ENCODE results near the gene CTAGE4.
"Not testable (repeated sequence)": the region's sequence is repeated elsewhere in the genome, so short reads cannot be mapped to it uniquely, and the experiment has no call there.

The CTAGE4 gene, protein sequence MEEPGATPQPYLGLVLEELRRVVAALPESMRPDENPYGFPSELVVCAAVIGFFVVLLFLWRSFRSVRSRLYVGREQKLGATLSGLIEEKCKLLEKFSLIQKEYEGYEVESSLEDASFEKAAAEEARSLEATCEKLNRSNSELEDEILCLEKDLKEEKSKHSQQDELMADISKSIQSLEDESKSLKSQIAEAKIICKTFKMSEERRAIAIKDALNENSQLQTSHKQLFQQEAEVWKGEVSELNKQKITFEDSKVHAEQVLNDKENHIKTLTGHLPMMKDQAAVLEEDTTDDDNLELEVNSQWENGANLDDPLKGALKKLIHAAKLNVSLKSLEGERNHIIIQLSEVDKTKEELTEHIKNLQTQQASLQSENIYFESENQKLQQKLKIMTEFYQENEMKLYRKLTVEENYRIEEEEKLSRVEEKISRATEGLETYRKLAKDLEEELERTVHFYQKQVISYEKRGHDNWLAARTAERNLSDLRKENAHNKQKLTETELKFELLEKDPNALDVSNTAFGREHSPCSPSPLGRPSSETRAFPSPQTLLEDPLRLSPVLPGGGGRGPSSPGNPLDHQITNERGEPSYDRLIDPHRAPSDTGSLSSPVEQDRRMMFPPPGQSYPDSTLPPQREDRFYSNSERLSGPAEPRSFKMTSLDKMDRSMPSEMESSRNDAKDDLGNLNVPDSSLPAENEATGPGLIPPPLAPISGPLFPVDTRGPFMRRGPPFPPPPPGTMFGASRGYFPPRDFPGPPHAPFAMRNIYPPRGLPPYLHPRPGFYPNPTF

DNA sequence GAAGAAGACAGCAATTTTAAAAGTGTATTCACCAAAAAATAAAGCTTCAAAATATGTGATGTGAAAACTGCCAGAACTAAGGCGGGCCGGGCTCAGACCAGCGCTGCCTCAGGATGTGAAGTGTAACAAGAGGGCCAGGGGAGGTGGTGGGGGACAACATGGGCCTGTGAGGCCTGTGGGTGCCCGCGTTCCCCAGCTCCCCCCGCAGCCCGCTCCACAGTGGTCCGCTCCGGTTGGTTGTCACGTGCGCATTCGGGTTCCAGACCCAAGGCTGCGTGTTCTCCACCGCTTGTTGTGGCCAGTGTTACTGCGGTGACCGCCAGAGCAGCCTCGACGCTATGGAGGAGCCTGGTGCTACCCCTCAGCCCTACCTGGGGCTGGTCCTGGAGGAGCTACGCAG lies at the start of gene CTAGE4:
CTAGE4 (plus strand) TSS at position 301 of the 400 bp plus-strand sequence; CDS start at position 339, 38 bp downstream.
- H3K27me3 Mint-ChIP-seq; intact Hi-C loops (cut with micrococcal nuclease); H3K4me3 Mint-ChIP-seq; H3K9me3 Mint-ChIP-seq; H3K36me3 Mint-ChIP-seq (ENCODE audit: low read depth); H3K27ac Mint-ChIP-seq; H3K4me1 Mint-ChIP-seq (ENCODE audit: low read depth): not testable (repeated sequence)

DNA sequence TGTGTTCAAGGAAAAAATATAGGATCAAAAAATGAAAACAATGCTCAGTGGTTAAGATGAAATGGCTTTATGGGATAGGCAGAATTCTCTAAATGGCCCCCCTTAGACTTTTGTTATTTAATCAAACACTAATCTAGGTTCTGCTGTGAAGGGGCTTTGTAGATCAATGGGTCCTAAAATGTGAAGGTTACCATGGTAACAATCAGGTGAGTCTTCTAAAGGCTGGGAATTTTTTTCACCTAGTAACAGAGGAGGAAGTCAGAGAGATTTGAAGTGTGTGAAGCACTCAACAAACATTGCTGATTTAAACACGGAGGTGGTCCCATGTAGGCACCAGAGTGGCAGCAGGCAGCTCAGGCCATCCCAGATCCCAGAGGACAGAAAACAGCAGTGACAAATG lies 49.1 kb upstream of the CTAGE4 start:
- Mint-ChIP-seq H3K27me3 (no peaks in the 10 kb centered on the region), H3K36me3 (ENCODE audit: low read depth) (no peaks in the 10 kb centered on the region), H3K4me1 (ENCODE audit: low read depth) (no peaks in the 10 kb centered on the region), H3K4me3 (no peak overlapping the region), H3K9me3 (no peaks in the 10 kb centered on the region), H3K27ac (no peak overlapping the region)
- intact Hi-C loops (cut with micrococcal nuclease), result loop anchor here (5.0 kb wide), 1 partner anchor 258 kb away; no protein-coding TSS in a partner anchor

DNA sequence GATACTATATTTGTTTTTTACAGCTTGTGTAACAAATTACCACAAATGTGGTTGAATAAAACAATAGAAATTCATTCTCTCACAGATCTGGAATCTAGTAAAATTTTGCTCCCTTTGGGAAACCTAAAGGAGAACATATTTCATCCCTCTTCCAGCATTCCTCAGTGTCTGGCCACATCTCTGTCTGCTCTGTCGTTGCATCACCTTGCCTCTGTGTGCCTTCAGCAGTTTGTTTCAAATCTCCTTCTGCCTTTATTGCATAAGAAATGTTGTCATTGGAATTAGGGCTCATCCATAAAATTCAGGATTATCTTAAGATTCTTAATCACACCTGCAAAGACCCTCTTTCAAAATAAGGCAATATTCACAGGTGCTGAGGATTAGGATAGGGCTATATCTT lies 45.8 kb upstream of the CTAGE4 start:
- H3K27me3 Mint-ChIP-seq, result no peaks in the 10 kb centered on the region
- H3K36me3 Mint-ChIP-seq (ENCODE audit: low read depth), result no peaks in the 10 kb centered on the region
- H3K4me3 Mint-ChIP-seq, result no peak overlapping the region
- intact Hi-C loops (cut with micrococcal nuclease), result no loop called here
- H3K4me1 Mint-ChIP-seq (ENCODE audit: low read depth), result no peaks in the 10 kb centered on the region
- H3K9me3 Mint-ChIP-seq, result peaks cover 10% of the 10 kb centered on the region
- H3K27ac Mint-ChIP-seq, result no peak overlapping the region

DNA sequence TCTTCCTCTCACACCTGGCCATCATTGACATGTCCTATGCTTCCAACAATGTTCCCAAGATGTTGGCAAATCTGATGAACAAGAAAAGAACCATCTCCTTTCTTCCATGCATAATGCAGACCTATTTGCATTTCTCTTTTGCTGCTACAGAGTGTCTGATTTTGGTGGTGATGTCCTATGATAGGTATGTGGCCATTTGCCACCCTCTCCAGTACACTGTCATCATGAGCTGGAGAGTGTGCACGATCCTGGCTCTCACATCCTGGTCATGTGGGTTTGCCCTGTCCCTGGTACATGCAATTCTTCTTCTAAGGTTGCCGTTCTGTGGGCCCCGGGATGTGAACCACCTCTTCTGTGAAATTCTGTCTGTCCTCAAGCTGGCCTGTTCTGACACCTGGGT lies 41.1 kb upstream of the CTAGE4 start:
- H3K9me3 Mint-ChIP-seq, result peaks cover 24% of the 10 kb centered on the region
- no peaks in the 10 kb centered on the region for H3K27me3 Mint-ChIP-seq
- H3K4me3 Mint-ChIP-seq, result no peak overlapping the region
- no peaks in the 10 kb centered on the region for H3K36me3 Mint-ChIP-seq (ENCODE audit: low read depth)
- H3K27ac Mint-ChIP-seq, result no peak overlapping the region
- intact Hi-C loops (cut with micrococcal nuclease), result no loop called here
- no peaks in the 10 kb centered on the region for H3K4me1 Mint-ChIP-seq (ENCODE audit: low read depth)

DNA sequence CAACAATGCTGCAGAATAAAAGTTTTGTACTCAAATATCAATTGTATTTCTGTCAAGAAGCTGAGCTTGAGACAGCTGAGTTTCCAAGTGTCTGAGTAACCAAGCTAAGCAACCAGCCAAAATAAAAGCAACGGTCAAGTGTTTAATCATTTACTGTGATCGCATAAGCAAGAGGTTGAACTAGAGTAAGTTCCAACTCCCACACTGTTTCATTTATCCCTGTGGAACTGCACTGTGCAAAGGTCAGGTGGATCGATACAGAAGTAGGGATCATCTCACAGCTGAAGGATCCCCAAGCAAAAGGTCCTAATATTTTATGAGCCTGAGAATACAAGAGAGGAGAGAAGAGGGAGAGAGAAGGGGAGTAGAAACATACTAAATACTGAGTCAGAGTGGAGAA lies 38.8 kb upstream of the CTAGE4 start:
- Mint-ChIP-seq H3K27ac (no peak overlapping the region), H3K4me1 (ENCODE audit: low read depth) (no peaks in the 10 kb centered on the region), H3K9me3 (peaks cover 47% of the 10 kb centered on the region), H3K36me3 (ENCODE audit: low read depth) (no peaks in the 10 kb centered on the region), H3K27me3 (no peaks in the 10 kb centered on the region), H3K4me3 (no peak overlapping the region)
- intact Hi-C loops (cut with micrococcal nuclease), result no loop called here

DNA sequence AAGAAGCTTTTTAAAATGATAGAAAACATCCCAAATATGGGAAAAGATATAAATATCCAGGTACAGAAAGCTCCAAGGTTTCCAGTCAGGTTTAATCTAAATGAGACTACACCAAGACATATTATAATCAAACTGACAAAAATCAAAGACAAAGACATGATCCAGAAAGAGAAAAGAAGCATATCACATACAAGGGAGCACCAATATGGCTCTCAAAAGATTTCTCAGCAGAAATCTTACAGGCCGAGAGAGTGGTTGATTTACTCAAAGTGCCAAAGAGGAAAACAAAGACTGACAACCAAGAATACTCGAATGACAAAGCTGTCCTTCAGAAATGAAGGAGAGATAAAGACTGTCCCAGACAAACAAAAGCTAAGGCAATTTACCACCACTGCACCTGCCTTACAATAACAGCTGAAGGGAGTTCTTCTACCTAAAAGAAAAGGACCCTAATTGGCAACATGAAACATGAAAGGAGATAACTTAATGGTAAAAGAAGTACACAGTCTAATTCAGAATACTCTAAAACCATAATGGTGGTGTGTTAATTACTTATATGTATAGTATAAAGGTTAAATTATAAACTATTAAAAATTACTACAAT lies 34.9 kb upstream of the CTAGE4 start:
- no peaks in the 10 kb centered on the region for H3K27me3 Mint-ChIP-seq
- no peak overlapping the region for H3K4me3 Mint-ChIP-seq
- peaks cover 51% of the 10 kb centered on the region for H3K9me3 Mint-ChIP-seq

DNA sequence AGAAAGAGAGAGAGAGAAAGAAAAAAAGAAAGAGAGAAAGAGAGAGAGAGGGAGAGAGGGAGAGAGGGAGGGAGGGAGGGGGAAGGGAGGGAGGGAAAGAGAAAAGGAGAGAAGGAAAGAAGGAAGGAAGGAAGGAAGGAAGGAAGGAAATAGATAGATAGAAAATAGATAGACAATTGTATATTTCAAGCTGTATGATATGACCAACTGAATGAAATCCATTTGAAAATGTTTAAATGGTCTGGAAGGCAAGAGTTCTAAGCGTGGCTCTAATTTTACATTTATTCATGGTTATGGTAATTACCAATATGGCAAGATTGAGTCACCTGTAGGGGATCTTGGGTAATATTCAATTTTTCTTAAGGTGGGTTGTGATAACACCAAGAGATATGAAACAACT lies 24.4 kb upstream of the CTAGE4 start:
- Mint-ChIP-seq H3K4me3 (no peak overlapping the region), H3K27ac (no peak overlapping the region), H3K36me3 (ENCODE audit: low read depth) (no peaks in the 10 kb centered on the region), H3K4me1 (ENCODE audit: low read depth) (no peaks in the 10 kb centered on the region), H3K9me3 (no peaks in the 10 kb centered on the region), H3K27me3 (no peaks in the 10 kb centered on the region)
- intact Hi-C loops (cut with micrococcal nuclease), result no loop called here

More for the DNA sequence above, 34.9 kb upstream of the CTAGE4 start:
- H3K36me3 Mint-ChIP-seq (ENCODE audit: low read depth), result no peaks in the 10 kb centered on the region
- H3K4me1 Mint-ChIP-seq (ENCODE audit: low read depth), result no peaks in the 10 kb centered on the region
- no peak overlapping the region for H3K27ac Mint-ChIP-seq
- intact Hi-C loops (cut with micrococcal nuclease), result no loop called here

DNA sequence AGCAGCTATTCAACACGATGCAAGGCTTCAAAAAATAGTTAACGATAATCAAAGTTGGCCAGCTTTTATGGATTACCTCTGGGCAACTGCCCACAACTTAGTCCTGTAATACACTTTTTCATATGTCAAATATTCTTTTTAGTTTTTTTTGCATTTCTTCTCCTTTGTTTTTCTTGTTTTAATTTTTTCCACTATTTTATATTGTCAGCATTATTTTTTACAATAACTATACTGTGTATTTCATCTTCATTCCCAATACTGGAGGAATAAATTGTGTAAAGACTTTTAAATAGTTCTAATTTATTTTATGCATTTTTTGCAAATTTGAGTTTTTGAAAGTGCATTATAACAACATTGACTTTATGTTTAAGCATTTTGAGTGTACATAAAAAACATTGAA lies 18.5 kb upstream of the CTAGE4 start:
- Mint-ChIP-seq H3K27ac (no peak overlapping the region), H3K9me3 (no peaks in the 10 kb centered on the region), H3K27me3 (no peaks in the 10 kb centered on the region), H3K4me1 (ENCODE audit: low read depth) (no peaks in the 10 kb centered on the region), H3K36me3 (ENCODE audit: low read depth) (no peaks in the 10 kb centered on the region), H3K4me3 (no peak overlapping the region)
- intact Hi-C loops (cut with micrococcal nuclease), result no loop called here

DNA sequence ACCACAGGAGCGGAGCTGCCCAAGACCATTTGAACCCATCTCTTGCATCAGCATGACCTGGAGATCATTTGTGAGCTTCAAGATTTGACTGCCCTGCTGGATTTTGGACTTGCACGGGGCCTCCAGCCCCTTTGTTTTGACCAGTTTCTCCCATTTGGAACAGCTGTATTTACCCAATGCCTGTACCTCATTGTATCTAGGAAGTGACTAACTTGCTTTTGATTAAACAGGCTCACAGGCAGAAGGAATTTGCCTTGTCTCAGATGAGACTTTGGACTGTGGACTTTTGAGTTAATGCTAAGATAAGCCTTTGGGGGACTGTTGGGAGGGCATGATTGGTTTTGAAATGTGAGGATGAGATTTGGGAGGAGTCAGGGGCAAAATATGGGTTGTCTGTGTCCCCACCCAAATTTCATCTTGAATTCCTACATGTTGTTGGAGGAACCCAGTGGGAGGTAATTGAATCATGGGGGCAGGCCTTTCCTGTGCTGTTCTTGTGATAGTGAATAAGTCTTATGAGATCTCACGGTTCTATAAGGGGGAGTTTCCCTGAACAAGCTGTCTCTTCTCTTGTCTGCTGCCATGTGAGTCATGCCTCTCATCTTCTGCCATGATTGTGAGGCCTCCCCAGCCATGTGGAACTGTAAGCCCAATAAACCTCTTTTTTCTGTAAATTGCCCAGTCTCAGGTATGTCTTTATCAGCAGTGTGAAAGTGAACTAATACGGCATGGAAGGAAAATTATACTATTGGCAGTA lies 11.5 kb upstream of the CTAGE4 start:
- peaks cover 10% of the 10 kb centered on the region for H3K4me1 Mint-ChIP-seq (ENCODE audit: low read depth)

DNA sequence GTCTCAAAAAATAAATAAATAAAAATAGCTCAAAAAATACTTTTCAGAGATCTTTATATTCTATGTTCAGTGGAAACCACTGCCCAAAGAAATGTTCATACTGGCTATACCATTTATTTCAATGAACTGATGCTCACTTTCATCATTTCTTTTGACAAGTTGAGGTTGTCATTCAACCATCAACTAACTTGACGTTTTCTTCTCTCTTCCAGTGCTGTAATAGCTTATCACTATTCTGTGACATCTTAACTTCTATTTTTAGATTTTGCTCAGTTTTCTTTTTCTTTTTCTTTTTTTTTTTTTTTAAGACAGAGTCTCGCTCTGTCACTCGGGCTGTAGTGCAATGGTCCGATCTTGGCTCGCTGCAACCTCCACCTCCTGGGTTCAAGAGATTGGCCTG lies 8.7 kb upstream of the CTAGE4 start:
- H3K9me3 Mint-ChIP-seq, result peaks cover 5% of the 10 kb centered on the region
- H3K36me3 Mint-ChIP-seq (ENCODE audit: low read depth), result no peaks in the 10 kb centered on the region
- H3K4me1 Mint-ChIP-seq (ENCODE audit: low read depth), result peaks cover 10% of the 10 kb centered on the region
- H3K27me3 Mint-ChIP-seq, result no peaks in the 10 kb centered on the region
- H3K27ac Mint-ChIP-seq, result no peak overlapping the region
- intact Hi-C loops (cut with micrococcal nuclease), result loop anchor here (5.0 kb wide), 1 partner anchor 218 kb away; no protein-coding TSS in a partner anchor
- H3K4me3 Mint-ChIP-seq, result no peak overlapping the region

More for the DNA sequence above, 11.5 kb upstream of the CTAGE4 start:
- H3K4me3 Mint-ChIP-seq; H3K9me3 Mint-ChIP-seq; H3K27me3 Mint-ChIP-seq; intact Hi-C loops (cut with micrococcal nuclease); H3K36me3 Mint-ChIP-seq (ENCODE audit: low read depth); H3K27ac Mint-ChIP-seq: not testable (repeated sequence)

DNA sequence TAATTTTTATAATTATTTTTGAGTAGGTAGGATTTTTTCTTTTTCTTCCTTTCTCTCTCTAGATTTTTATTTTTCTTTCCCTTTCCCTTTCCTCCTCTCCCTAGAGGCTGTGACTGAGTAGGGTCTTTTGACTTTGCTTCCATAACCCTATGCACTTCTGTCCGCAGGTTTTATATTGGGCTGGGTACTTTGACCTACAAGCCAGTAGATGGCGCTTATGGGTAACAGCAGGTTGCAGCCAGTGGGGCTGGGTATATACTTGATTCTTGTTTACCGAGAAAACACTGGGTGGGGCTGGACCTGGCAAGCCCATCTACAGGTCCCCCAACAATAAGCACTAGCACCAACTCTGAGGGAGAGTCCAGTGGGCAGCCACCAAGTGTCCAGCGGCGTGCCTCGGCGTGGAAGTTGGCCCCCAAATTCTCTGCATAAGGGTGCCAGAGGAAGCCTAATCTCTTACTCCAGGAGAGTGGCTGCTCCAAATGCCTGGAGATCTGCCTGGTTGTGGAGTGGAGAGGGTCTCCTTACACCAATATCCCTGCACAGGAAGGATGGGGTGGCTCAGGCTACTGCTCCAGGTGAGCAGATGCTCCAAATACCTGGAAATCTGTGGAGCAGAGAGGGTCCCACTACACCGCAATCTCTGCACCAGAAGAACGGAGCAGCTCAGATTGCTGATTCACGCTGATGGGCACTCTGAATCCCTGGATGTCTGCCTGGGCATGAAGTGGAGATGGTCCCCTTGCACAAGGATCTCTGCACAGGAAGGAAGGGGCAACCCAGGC lies 4.7 kb upstream of the CTAGE4 start:
- not testable (repeated sequence) for H3K9me3 Mint-ChIP-seq; H3K27me3 Mint-ChIP-seq; H3K4me3 Mint-ChIP-seq; H3K36me3 Mint-ChIP-seq (ENCODE audit: low read depth); H3K27ac Mint-ChIP-seq
- intact Hi-C loops (cut with micrococcal nuclease), result loop anchor here (5.0 kb wide), 1 partner anchor 214 kb away; no protein-coding TSS in a partner anchor
- H3K4me1 Mint-ChIP-seq (ENCODE audit: low read depth), result peaks cover 10% of the 10 kb centered on the region

DNA sequence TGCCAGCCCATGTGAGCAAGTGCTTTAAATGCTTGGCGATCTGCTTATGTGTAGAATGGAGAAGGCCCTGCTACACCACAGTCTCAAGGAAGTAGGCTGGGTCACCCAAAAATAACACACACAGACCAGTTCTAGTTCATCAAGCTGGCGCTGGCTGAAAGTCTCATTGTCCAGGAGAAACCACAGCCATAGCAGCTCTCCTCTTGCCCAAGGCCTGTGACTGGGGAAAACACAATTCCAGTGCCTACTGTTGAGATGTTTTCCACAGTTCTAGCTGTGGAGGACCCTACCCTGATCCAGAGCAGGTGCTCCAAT lies 4.1 kb upstream of the CTAGE4 start:
- H3K27ac Mint-ChIP-seq; H3K9me3 Mint-ChIP-seq; H3K27me3 Mint-ChIP-seq; H3K36me3 Mint-ChIP-seq (ENCODE audit: low read depth); H3K4me3 Mint-ChIP-seq: not testable (repeated sequence)
- H3K4me1 Mint-ChIP-seq (ENCODE audit: low read depth), result peaks cover 10% of the 10 kb centered on the region
- intact Hi-C loops (cut with micrococcal nuclease), result loop anchor here (5.0 kb wide), 1 partner anchor 213 kb away; no protein-coding TSS in a partner anchor

DNA sequence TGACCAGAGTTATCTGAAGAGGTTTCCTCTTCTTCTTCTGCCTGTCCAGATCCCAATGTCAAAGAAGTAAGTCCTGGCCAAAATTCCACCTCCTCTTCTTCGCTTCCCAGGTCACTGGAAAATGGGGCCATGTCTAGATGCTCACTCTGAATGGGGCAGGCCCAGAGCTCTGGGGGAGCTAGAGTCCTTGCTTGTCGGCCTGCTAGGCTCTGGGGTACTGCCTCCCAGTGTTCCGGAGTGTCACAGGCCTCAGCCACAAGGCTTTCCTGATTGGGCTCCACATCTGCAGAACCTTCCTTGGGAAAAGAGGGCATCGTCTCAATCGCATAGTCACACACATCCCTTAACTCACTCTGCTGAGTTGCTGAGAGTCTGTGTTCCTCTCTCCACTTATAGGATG lies 4.6 kb downstream of the CTAGE4 start:
- H3K4me1 Mint-ChIP-seq (ENCODE audit: low read depth); H3K9me3 Mint-ChIP-seq; intact Hi-C loops (cut with micrococcal nuclease); H3K4me3 Mint-ChIP-seq; H3K36me3 Mint-ChIP-seq (ENCODE audit: low read depth); H3K27ac Mint-ChIP-seq; H3K27me3 Mint-ChIP-seq: not testable (repeated sequence)
